HepG2 (cell line): ENCODE results near the gene AP3B1. TPM values are rescaled to one million over a fixed set of nuclear protein-coding genes. Genes with fewer than 3 reads are reported as not detected.

Experiments
- ATAC-seq: fragments of 200-7000 bp; cut with Tn5 transposase; 3 replicates; pipeline ENCODE4 v1.9.1; 2020; ENCODE audit warnings: mild to moderate bottlenecking, moderate library complexity
- BruUV-seq: library from RNA; stranded (reverse); fragments of 400-500 nt; replicated peaks from 2 replicates; lab custom pipeline; 2021; lab: Mats Ljungman, UMichigan
- CTCF ChIA-PET: fragments of 300-600 bp; formaldehyde crosslinking; extraction: SDS; loops from one replicate; lab custom pipeline; 2021; ENCODE audit warnings: low total read pairs, inconsistent platforms, low intra/inter-chr PET ratio; lab: Yijun Ruan, JAX
- POLR2A ChIA-PET: fragments of 350-600 bp; sonication (Branson Sonifier 250); formaldehyde crosslinking; loops from one replicate; lab custom pipeline; 2020; ENCODE audit warnings: antibody characterized with exemption, inconsistent platforms; lab: Yijun Ruan, JAX
- DNase-seq: peaks from one replicate; pipeline ENCODE4 v3.0.0-alpha.2; 2015; ENCODE audit warnings: low spot score
- FAIRE-seq: peaks from 3 replicates; lab custom pipeline; 2011; peaks lifted over from hg19 to GRCh38; lab: Jason Lieb, UNC
- H2AFZ ChIP-seq: one replicate; pipeline ENCODE4 v1.6.1; 2011; ENCODE audit warnings: low read length, inconsistent platforms
- H3K27ac ChIP-seq: fragments of 300-600 bp; 3 replicates; pipeline ENCODE4 v1.8.0; 2011; ENCODE audit warnings: mixed run types, mild to moderate bottlenecking, mixed read lengths, low read length, inconsistent platforms; ENCODE audit not compliant: insufficient read depth; ENCODE audit errors: extremely low read length
- H3K27me3 ChIP-seq, 2 experiments: fragments of 200-600 bp in 1 of 2; 2 replicates in 1 of 2; 3 replicates in 1 of 2; pipeline versions ENCODE4 v1.6.0 to v1.8.0; 2011; ENCODE audit warnings: low read length in 2 of 2, mild to moderate bottlenecking in 2 of 2, moderate library complexity in 2 of 2, inconsistent platforms in 1 of 2; ENCODE audit not compliant: insufficient read depth in 2 of 2, control insufficient read depth in 1 of 2
- H3K36me3 ChIP-seq, 2 experiments: fragments of 200-600 bp in 1 of 2; replicated peaks in 1 of 2; 2 replicates in 1 of 2; 3 replicates in 1 of 2; pipeline versions ENCODE4 v1.5.1 to v1.8.0; 2011; ENCODE audit warnings: low read length in 2 of 2, inconsistent platforms in 1 of 2; ENCODE audit not compliant: insufficient read depth in 2 of 2, control insufficient read depth in 1 of 2
- H3K4me1 ChIP-seq: 2 replicates; pipeline ENCODE4 v1.5.1; 2012; ENCODE audit warnings: low read length, inconsistent platforms; ENCODE audit not compliant: insufficient read depth
- H3K4me2 ChIP-seq: 2 replicates; pipeline ENCODE4 v1.6.0; 2011; ENCODE audit warnings: low read depth, low read length, inconsistent platforms
- H3K4me3 ChIP-seq, 3 experiments: fragments of 200-600 bp in 1 of 3; sonication (generic), shearing (Covaris generic) in 1 of 3; replicated peaks in 1 of 3; 2 replicates each; pipeline ENCODE4 v1.5.1; 2011 to 2016; ENCODE audit warnings: low read length in 3 of 3, inconsistent platforms in 2 of 3, low read depth in 2 of 3, mild to moderate bottlenecking in 2 of 3, control low read depth in 1 of 3, mixed read lengths in 1 of 3; ENCODE audit not compliant: insufficient read depth in 1 of 3
- H3K79me2 ChIP-seq: one replicate; pipeline ENCODE4 v1.6.1; 2011; ENCODE audit warnings: low read length, inconsistent platforms; ENCODE audit not compliant: insufficient read depth
- H3K9ac ChIP-seq: 2 replicates; pipeline ENCODE4 v1.6.0; 2011; ENCODE audit warnings: mild to moderate bottlenecking, low read depth, low read length, inconsistent platforms; ENCODE audit not compliant: insufficient read depth
- H3K9me3 ChIP-seq: 2 replicates; pipeline ENCODE4 v1.5.1; 2012; ENCODE audit warnings: mild to moderate bottlenecking, low read length
- H4K20me1 ChIP-seq: 2 replicates; pipeline ENCODE4 v1.6.0; 2011; ENCODE audit warnings: inconsistent platforms, mild to moderate bottlenecking, low read length, moderate library complexity; ENCODE audit not compliant: insufficient read depth
- DDIT3 ChIP-seq: sonication (generic); formaldehyde crosslinking; IDR thresholded peaks from 2 replicates; pipeline ENCODE4 v1.4.0; 2020; ENCODE audit warnings: mild to moderate bottlenecking, missing genetic modification reagents
- ERF ChIP-seq: IDR thresholded peaks from 2 replicates; pipeline ENCODE4 v1.6.1; 2018; ENCODE audit warnings: missing biosample characterization, missing genetic modification reagents
- MAFF ChIP-seq: IDR thresholded peaks from 2 replicates; pipeline ENCODE4 v1.6.1; 2011; ENCODE audit warnings: low read depth, low read length, improper control_type of control experiment
- MAFK ChIP-seq, 2 experiments: IDR thresholded peaks in 1 of 2; conservative IDR thresholded peaks in 1 of 2; 2 replicates each; pipeline ENCODE4 v1.6.1; 2011; ENCODE audit warnings: improper control_type of control experiment in 2 of 2, low read length in 2 of 2
- THAP9 ChIP-seq: sonication (generic); formaldehyde crosslinking; IDR thresholded peaks from 2 replicates; pipeline ENCODE4; 2020; ENCODE audit warnings: missing genetic modification reagents, mild to moderate bottlenecking, borderline replicate concordance
- WGBS: methylation state at CpG from one replicate; pipeline ENCODE4 v1.1.6; 2017; ENCODE audit warnings: low lambda C conversion rate; 5-methylcytosine and 5-hydroxymethylcytosine counted together
- in situ Hi-C: cut with HindIII; loops from 2 replicates; pipeline ENCODE4 v1.10.0; 2017; ENCODE audit warnings: low pct_unique_long_range_greater_than_20kb; ENCODE audit not compliant: extremely low pct_ligation_motif_present
- intact Hi-C: fragments of 100-400 bp; cut with micrococcal nuclease; formaldehyde crosslinking; loops from one replicate; pipeline ENCODE4 v1.10.0; 2022; ENCODE audit not compliant: unreplicated experiment
- polyA plus RNA-seq, 8 experiments: library from polyadenylated mRNA; depleted of rRNA in 3 of 8; stranded (reverse) in 7 of 8; unstranded in 1 of 8; fragments of >200 nt; fragmentation: Illumina TruSeq in 4 of 8; extraction: Trizol in 4 of 8; gene quantifications; 2 replicates each; pipeline versions ENCODE4 v1.2.1 to v1.2.3, GENCODE V29; 2011 to 2016; ENCODE audit warnings: low read depth in 4 of 8, missing spikeins in 1 of 8, mixed read lengths in 1 of 8; ENCODE audit not compliant: insufficient read depth in 1 of 8
- total RNA-seq, 5 experiments: library from RNA; depleted of rRNA; stranded (reverse); fragments of >200 nt; fragmentation: Illumina TruSeq; extraction: Trizol; gene quantifications; 2 replicates each; pipeline ENCODE4 v1.2.3, GENCODE V29; 2016; ENCODE audit warnings: low read depth in 1 of 5

AP3B1 gene
- total and polyA plus RNA-seq, 2 of the 13 experiments (the other 11 are each of a cell fraction or from before 2014, with no cell fraction given): 37.7 to 51.2 TPM

GRCh38 chr5:78211052-78211451, 83.4 kb downstream of the AP3B1 start:
- no peak for FAIRE-seq
- no peak overlapping the region for H2AFZ ChIP-seq
- ChIA-PET CTCF (no interaction called here), POLR2A (no interaction called here)
- H3K27ac ChIP-seq: no peak overlapping the region
- BruUV-seq: no TSS peak
- DNase-seq: no peak
- intact Hi-C loops: no loop called here
- H3K79me2 ChIP-seq: no peaks in the 10 kb centered on the region
- H3K36me3 ChIP-seq: peaks cover 0 to 26% of the 10 kb centered on the region in 2 experiments; a peak in 4 of 5 replicates
- H3K4me2 ChIP-seq: no peak overlapping the region
- no peak for ATAC-seq
- H4K20me1 ChIP-seq: no peaks in the 10 kb centered on the region
- H3K4me3 ChIP-seq: no peak overlapping the region
- TF ChIP-seq MAFK (conservative IDR thresholded peaks at IDR 0.05 in 1 of 2, IDR thresholded peaks at IDR 0.05 in 1 of 2; ENCODE audit: low read length in 2 of 2) (peak; percentile 18 to 33; a peak in 3 of 4 replicates), DDIT3 (CRISPR knock-in tag) (no peak), MAFF (0 out of 2 replicates have a peak, but pooled peaks have one; percentile 16)
- TF ChIP-seq, all 625 proteins: peak for 2
- 96% methylated on average over 4 of the region's 4 CpGs for WGBS
- no peaks in the 10 kb centered on the region for H3K27me3 ChIP-seq
- H3K9me3 ChIP-seq: no peaks in the 10 kb centered on the region
- no peak overlapping the region for H3K9ac ChIP-seq
- in situ Hi-C loops: no loop called here
- no peaks in the 10 kb centered on the region for H3K4me1 ChIP-seq

GRCh38 chr5:78204241-78204640, 90.3 kb downstream of the AP3B1 start:
- DNase-seq (no peak), ATAC-seq (no peak), FAIRE-seq (no peak)
- in situ Hi-C loops: no loop called here
- Histone ChIP-seq H3K79me2 (no peaks in the 10 kb centered on the region), H3K9ac (no peak overlapping the region), H3K27ac (no peak overlapping the region), H3K4me1 (no peaks in the 10 kb centered on the region), H3K4me3 (no peak overlapping the region), H3K36me3 (peaks cover 1 to 21% of the 10 kb centered on the region in 2 experiments; a peak in 3 of 5 replicates), H3K9me3 (no peaks in the 10 kb centered on the region), H3K27me3 (no peaks in the 10 kb centered on the region), H2AFZ (no peak overlapping the region), H3K4me2 (no peak overlapping the region), H4K20me1 (no peaks in the 10 kb centered on the region)
- no peak for TF ChIP-seq ERF (CRISPR knock-in tag)
- no peak for TF ChIP-seq THAP9 (CRISPR knock-in tag)
- intact Hi-C loops: no loop called here
- BruUV-seq: no TSS peak
- ChIA-PET POLR2A (no interaction called here), CTCF (no interaction called here)
- WGBS: 90% methylated on average over 2 of the region's 2 CpGs
